GM19397 (cell line): ENCODE data around the gene TMEM60.
"Not testable (repeated sequence)": the region's sequence is repeated elsewhere in the genome, so short reads cannot be mapped to it uniquely, and the experiment has no call there.

Experiments
- ATAC-seq: cut with Tn5 transposase; IDR thresholded peaks from one replicate; pipeline ENCODE4 v1.9.1; 2021; ENCODE audit warnings: mild to moderate bottlenecking, moderate library complexity; ENCODE audit not compliant: unreplicated experiment

TMEM60 gene

DNA sequence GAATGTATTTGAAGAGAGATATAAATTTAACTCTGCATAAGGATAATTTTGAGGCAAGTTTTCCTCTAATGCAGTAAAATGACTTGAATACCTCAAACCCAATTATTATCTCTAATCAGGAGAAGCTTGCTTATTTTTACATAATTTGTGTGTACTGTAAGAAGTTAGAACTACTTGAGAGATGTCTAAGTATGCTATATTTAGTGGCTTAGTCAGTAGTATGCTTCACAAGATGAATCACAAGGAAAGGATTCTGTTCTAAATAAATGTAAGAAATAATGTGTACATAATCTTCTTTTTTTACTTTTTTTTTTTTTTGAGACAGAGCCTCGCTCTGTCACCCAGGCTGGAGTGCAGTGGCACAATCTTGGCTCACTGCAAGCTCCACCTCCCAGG is 14.1 kb upstream of the TMEM60 start:
- no peak for ATAC-seq

DNA sequence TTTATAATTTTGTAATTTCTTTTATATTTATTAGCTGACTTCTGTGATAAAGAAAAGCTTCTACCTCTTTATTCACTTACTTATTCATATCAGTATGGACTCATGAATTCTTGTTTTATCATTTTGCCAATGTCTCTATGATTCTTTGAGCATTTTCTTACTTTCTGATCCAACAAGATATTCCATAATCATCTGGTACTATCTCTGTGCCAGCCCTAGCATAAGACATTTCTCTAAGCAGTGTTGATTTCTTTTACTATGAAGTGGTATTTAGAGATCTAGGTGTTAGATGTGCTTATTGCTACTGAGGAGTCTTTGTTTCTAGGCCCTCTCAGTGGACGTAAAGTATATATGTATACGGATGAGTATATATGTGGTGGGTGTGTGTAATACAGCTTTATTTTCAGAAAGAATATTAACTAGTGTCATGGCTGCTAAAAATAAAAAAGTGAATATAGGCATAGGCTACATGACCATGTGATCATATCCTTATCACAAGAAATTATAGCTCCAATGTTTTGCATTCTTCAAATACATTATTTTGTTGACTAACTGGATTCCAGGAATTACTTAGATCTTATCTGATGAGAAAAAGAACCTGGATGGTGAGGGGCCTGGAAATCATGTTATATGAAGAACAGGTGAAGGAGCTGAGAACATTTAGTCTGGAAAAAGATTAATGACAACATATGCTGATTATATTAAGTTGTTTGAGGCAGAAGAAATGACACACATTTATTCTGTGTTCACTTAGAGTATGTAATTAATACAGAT is 13.5 kb upstream of the TMEM60 start:
- ATAC-seq, result no peak

GRCh38 chr7:77808517-77808916 is 10.3 kb upstream of the TMEM60 start:
- no peak for ATAC-seq

- no peak for ATAC-seq
These were observed 8.2 kb upstream of the TMEM60 start for GRCh38 chr7:77806425-77806824.

DNA sequence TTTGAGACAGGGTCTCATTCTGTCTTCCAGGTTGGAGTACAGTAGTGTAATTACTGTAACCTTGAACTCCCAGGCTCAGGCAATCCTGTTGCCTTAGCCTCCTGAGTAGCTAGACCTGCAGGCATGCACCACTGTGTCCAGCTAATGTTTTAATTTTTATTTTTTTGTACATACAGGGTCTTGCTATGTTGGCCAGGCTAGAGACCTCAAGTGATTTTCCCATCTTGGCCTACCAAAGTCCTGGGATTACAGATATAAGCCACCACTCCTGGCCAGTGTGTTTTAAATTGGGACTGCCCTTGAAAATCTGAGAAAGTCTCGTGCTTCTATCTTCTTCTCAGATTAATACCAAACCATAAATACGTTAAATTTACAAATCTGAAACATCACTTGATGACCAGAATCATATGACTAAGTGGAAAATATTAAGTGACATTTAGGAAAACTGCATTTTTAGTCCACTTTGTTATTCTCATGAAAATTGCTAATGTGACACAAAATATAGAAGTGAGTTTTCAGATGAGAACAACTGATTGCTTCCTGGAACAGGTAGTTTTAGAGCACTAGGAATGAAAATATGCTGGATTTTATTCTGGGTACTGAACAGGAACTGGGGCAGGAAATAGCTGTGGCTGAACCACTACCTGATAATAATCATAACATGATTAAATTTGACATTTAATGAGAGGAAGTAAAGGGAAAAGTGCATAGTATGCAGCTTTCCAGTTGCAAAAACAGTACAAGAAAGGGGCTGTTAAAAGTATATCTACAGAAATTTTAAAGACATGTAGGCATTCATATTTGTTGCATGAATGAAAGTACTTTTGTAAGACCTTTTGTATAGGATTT is 4.5 kb upstream of the TMEM60 start:
- no peak for ATAC-seq

GRCh38 chr7:77800730-77801129 is 2.5 kb upstream of the TMEM60 start:
- ATAC-seq, result no peak

DNA sequence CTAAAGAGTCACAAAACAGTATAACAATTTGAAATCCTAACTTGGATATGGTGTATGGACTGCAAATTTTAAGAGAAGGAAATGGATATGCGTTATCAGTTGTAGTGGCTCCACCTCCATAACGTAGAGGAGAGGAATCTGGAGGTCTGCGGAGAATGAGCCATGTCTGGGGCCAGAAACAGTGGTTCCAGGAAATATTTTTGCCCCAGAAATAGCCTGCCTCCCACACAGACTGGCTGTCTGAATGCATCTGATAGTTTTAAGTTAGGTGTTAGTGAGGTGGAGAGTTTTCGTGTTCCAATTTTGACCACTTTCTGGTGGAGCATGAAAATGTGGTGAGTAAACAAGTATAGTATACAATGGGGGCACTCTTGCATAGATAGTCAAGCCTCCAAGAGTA is 1.9 kb upstream of the TMEM60 start:
- ATAC-seq, result no peak

DNA sequence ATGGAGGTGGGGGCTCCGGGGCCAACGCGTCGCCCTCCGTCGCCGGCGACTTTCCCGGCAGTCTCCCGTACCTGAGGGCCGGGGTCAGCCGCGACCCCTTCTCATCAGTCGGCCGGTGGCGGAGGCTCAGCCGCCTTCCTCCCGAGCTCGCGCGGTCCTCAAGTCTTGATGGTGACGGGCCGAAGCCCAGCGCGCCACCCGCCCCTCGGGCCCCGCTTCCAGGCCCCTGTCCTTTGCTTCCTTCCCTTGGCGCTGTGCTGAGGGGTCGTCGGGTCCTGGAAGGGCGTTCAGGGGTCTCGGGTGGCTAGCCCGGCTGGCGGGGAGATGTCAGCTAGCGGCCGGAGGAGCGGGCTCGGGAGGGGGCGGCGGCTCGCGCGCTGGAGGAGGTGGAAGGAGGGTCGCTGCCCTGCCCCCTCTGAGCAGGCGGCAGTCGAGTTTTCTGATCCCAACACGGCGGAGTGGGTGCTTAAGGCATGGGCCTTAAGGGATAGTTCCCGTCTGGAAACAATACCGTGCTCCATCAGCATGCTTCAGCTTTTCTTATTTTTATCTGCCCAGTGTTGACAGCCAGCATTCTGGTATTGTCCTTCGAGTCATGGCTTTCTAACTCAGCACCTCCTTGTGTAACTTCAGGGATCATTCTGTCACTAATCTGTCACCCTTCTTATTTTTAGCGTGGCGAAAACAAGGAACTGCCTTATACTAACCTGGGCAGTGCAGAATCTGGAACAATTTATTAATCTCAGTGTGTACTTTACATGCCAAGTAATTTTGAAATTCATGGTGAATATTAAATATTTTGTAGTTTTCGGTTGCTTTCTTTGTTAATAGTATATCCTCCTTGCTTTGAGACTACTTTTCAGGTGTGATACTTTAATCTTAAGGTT is 1.1 kb upstream of the TMEM60 start:
- ATAC-seq, result peak; percentile 3

GRCh38 chr7:77797734-77798393 is 370 bp downstream of the TMEM60 start:
- ATAC-seq, result peak; percentile 31

- ATAC-seq, result no peak
These were observed 1.3 kb downstream of the TMEM60 start for GRCh38 chr7:77796960-77797359.

DNA sequence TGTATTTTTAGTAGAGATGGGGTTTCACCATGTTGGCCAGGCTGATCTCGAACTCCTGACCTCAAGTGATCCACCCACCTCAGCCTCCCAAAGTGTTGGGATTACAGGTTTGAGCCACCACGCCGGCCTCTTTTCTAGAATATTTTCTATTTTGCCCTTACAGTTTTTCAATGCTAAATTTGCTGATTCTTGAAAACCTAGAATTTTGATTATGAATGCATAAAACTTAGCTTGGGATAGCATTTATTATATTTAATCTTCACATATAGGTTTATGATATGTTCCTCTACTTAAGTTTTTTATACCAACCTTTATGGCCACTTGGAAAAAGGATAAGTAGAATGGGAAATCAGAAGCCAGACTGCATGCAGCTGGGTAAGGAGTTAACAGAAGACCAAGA is 2.1 kb downstream of the TMEM60 start:
- ATAC-seq, result no peak

DNA sequence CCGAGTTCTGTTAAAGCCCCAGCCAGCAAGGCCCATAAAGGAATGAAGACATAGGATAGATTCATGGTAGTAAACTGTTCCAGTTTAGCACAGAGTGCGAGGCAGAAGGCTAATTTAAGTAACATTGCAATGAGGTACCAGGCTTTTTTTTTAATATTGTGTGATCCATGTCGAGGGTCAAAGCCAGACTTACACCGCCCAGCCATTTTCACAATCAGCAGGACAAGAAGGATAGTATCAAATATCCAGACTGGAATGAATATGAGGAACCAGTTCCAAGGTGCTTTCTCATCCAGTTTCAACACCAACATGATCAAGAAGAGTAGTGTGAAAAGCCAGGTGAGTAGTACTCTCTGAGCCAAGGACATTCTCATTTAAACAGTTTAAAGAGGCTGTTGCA is 4.2 kb downstream of the TMEM60 start:
- no peak for ATAC-seq

DNA sequence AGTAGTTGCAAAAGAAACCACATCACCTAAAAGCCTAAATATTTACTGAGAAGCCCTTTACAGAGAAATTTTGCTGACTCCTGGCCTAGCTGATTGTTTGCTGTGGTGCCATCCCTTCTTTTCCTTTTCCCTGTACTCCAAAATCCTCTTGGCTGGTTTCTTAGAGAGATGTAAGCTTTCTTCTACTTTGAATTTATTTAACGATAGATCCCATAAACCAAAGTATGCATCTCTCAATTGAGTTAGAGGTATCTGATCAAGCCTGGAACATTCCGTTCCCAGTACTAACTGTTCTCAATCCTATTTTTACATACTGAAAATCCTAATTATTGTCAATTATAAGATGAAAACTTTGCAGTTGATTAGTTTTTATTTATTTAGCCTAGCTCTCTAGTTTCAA is 6.3 kb downstream of the TMEM60 start:
- no peak for ATAC-seq

DNA sequence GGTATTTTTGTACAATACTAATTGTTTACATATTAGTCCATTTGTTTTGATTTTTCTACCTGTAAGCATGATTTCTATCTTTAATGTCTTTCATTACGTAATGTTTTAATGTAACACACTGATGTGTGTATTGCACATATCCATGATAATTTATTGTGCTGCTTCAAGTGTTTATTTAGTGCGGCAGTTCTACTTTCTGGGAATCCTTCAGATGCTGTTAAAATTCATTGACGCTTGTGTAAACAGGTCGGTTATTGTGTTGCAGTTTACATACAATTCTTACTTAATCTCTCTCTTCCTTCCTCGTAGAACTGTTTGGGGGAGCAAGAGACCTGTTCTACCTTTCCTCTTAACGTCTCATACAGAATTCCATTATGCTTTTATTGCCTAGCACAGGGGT is 6.9 kb downstream of the TMEM60 start:
- no peak for ATAC-seq

DNA sequence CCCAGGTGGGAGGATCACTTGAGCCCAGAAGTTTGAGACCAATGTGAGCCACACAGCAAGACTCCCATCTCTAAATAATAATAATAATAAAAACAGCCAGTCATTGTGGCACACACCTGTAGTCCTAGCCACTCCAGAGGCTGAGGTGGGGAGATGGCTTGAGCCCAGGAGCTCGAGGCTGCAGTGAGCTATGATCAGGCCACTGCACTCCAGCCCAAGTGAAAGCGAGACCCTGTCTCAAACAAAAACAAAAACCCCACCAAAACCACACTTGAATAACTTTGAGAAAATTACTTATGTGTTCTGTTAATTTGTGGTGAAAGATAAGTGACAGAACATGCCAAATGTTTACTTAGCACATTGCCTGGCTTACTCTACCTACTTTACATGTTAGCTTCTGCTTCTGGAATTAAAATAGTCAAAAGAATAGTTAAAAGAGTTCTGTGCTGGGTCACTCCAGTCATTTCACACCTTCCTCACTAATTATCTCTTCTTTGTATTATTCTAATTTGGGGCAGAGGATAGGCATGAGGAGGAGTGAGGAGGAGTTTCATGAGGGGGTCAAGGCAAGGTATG is 9.8 kb downstream of the TMEM60 start:
- peak; percentile 44 for ATAC-seq

GRCh38 chr7:77786741-77787140 is 11.5 kb downstream of the TMEM60 start:
- no peak for ATAC-seq

- no peak for ATAC-seq
These were observed 12.2 kb downstream of the TMEM60 start for GRCh38 chr7:77786018-77786417.

- not testable (repeated sequence) for ATAC-seq
These were observed 13.8 kb downstream of the TMEM60 start for GRCh38 chr7:77784426-77784825.

DNA sequence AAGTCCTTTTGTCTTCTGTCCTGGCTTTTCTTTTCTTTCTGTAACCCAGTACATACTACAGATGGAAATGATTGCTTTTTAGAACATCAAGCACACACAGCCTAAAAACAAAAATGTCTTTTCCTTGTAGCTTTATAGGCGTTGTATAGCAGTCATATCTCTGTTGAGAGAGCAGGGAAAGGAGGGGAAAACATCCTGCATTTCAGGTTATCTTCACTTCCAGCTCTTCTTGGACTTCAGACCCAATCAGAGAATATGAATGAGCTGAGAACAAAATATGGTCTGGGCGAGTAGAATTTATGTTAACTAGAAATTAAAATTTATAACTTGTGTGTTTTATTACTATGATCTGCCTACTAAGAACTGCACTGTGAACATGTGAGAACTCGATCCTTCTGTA is 14.7 kb downstream of the TMEM60 start:
- no peak for ATAC-seq

GRCh38 chr7:77783111-77783510 is 15.1 kb downstream of the TMEM60 start:
- no peak for ATAC-seq
